Activated T-cell treated with anti-CD3 and anti-CD28 coated beads, Interleukin-2, amount 50 U/mL, for 72 hours (primary cell): ENCODE measurements around the gene ANKRD26. TPM values are rescaled to one million over a fixed set of nuclear protein-coding genes. Genes with fewer than 3 reads are reported as not detected.
A peak's percentile ranks its signal among the peaks of the same experiment; 100 is the strongest.

Experiments used
- ATAC-seq, 2 donors: fragments of 150-1000 bp; cut with Tn5 transposase; replicated peaks in 1 of 2; 2 replicates each; pipeline ENCODE4 v1.10.0; 2021; ENCODE audit warnings: moderate library complexity in 2 of 2, mild to moderate bottlenecking in 1 of 2
- DNase-seq, 2 donors: peaks; one replicate each; pipeline ENCODE4 v3.0.0; 2021 to 2022; ENCODE audit warnings: mixed read lengths in 1 of 2
- H3K27ac Mint-ChIP-seq: one replicate; pipeline ENCODE4 v1.8.0; 2022; ENCODE audit warnings: mild to moderate bottlenecking, moderate library complexity, mixed read lengths
- H3K27me3 Mint-ChIP-seq: one replicate; pipeline ENCODE4 v1.8.0; 2022; ENCODE audit warnings: low read depth, mixed read lengths
- H3K36me3 Mint-ChIP-seq, 2 donors: one replicate each; pipeline ENCODE4 v1.8.0; 2022; ENCODE audit warnings: mixed read lengths in 2 of 2, mild to moderate bottlenecking in 1 of 2; ENCODE audit not compliant: insufficient read depth in 2 of 2
- H3K4me1 Mint-ChIP-seq: one replicate; pipeline ENCODE4 v1.8.0; 2022; ENCODE audit warnings: low read depth, mixed read lengths
- H3K4me3 Mint-ChIP-seq, 2 donors: one replicate each; pipeline ENCODE4 v1.8.0; 2022; ENCODE audit warnings: mild to moderate bottlenecking in 2 of 2, mixed read lengths in 2 of 2, moderate library complexity in 2 of 2
- H3K9me3 Mint-ChIP-seq, 2 donors: one replicate each; pipeline ENCODE4 v1.8.0; 2022; ENCODE audit warnings: mixed read lengths in 2 of 2
- total RNA-seq, 2 donors: library from RNA; stranded (reverse); gene quantifications; one replicate each; pipeline ENCODE4 v1.2.3, GENCODE V29; 2022

Gene ANKRD26
- total RNA-seq, 2 donors from 2014 or later = 8.2 to 10.6 TPM

- DNase-seq = no peak
- Mint-ChIP-seq H3K27ac (no peak overlapping the region), H3K36me3 (peaks cover 0 to 2% of the 10 kb centered on the region in 2 donors), H3K4me3 (no peak overlapping the region), H3K9me3 (no peaks in the 10 kb centered on the region), H3K27me3 (no peaks in the 10 kb centered on the region), H3K4me1 (no peaks in the 10 kb centered on the region)
- no peak for ATAC-seq
Observed at GRCh38 chr10:26983156-26983555, 117.1 kb downstream of the ANKRD26 start.

GRCh38 chr10:26982058-26982457 is 118.2 kb downstream of the ANKRD26 start:
- no peaks in the 10 kb centered on the region for H3K9me3 Mint-ChIP-seq
- no peak for DNase-seq
- H3K27me3 Mint-ChIP-seq = no peaks in the 10 kb centered on the region
- H3K27ac Mint-ChIP-seq = no peak overlapping the region
- peaks cover 0 to 2% of the 10 kb centered on the region in 2 donors for H3K36me3 Mint-ChIP-seq
- no peak for ATAC-seq
- no peaks in the 10 kb centered on the region for H3K4me1 Mint-ChIP-seq
- H3K4me3 Mint-ChIP-seq = no peak overlapping the region

- H3K4me3 Mint-ChIP-seq = no peak overlapping the region
- H3K36me3 Mint-ChIP-seq = peaks cover 0 to 2% of the 10 kb centered on the region in 2 donors
- no peaks in the 10 kb centered on the region for H3K4me1 Mint-ChIP-seq
- H3K9me3 Mint-ChIP-seq = no peaks in the 10 kb centered on the region
- DNase-seq = no peak
- H3K27me3 Mint-ChIP-seq = no peaks in the 10 kb centered on the region
- H3K27ac Mint-ChIP-seq = no peak overlapping the region
- ATAC-seq = no peak
Observed at GRCh38 chr10:26981232-26981824, 119.0 kb downstream of the ANKRD26 start.

GRCh38 chr10:26978519-26978918 is 121.8 kb downstream of the ANKRD26 start:
- no peaks in the 10 kb centered on the region for H3K27me3 Mint-ChIP-seq
- no peak overlapping the region for H3K27ac Mint-ChIP-seq
- no peaks in the 10 kb centered on the region for H3K36me3 Mint-ChIP-seq
- H3K9me3 Mint-ChIP-seq = no peaks in the 10 kb centered on the region
- H3K4me1 Mint-ChIP-seq = no peaks in the 10 kb centered on the region
- no peak overlapping the region for H3K4me3 Mint-ChIP-seq
- ATAC-seq (no peak), DNase-seq (no peak)

DNA sequence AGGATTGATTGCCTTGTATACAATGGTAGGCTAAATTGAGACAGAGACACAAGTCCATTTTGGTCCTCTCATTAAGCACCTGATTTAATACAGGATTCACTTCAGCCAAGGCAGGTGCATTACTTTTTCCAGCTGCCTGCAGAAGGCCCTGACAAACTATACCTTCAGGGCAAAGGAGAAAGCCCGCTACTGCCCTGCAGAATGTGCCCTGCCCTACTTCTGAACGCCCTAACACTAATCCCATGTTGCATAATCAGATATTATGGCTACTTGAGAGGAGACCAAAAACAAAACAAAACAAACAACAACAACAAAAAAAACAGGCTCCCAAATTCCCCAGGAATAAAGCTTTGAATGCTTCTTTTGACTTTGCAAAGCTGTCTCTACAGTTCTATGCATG is 122.7 kb downstream of the ANKRD26 start:
- DNase-seq (no peak), ATAC-seq (no peak)
- Mint-ChIP-seq H3K4me3 (no peak overlapping the region), H3K27ac (no peak overlapping the region), H3K36me3 (no peaks in the 10 kb centered on the region), H3K9me3 (no peaks in the 10 kb centered on the region), H3K27me3 (no peaks in the 10 kb centered on the region), H3K4me1 (no peaks in the 10 kb centered on the region)

DNA sequence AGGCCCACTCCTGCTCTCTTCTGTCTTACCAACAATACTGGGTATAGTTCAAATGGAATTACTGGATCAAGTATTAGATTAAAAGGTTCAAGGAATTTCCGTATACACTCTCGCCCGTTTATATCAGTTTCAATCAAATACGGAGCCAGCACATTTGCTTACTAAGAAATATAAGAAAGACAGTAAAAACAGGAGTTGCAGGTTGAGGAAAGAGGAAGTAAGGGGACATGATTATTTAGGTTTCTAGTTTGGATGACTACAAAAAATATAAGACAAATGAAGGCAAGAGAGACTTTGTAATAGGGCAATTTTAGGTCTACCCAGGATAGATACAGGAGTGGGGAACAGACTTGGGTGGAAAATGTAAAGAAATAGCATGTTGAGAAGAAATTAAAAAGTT is 129.6 kb downstream of the ANKRD26 start:
- Mint-ChIP-seq H3K27ac (no peak overlapping the region), H3K27me3 (no peaks in the 10 kb centered on the region), H3K36me3 (peaks cover 10 to 17% of the 10 kb centered on the region in 2 donors), H3K9me3 (peaks cover 0 to 2% of the 10 kb centered on the region in 2 donors), H3K4me1 (peaks cover 38% of the 10 kb centered on the region), H3K4me3 (peak overlapping the region; percentile 33 to 41)
- ATAC-seq (peak in 1 of 2 donors; percentile 14), DNase-seq (no peak)

- H3K9me3 Mint-ChIP-seq = peaks cover 0 to 6% of the 10 kb centered on the region in 2 donors
- H3K36me3 Mint-ChIP-seq = peaks cover 10 to 20% of the 10 kb centered on the region in 2 donors
- H3K27me3 Mint-ChIP-seq = no peaks in the 10 kb centered on the region
- peak overlapping the region; percentile 34 to 45 for H3K4me3 Mint-ChIP-seq
- ATAC-seq = peak; percentile 89 to 92
- peak; percentile 17 to 29 for DNase-seq
- peaks cover 38% of the 10 kb centered on the region for H3K4me1 Mint-ChIP-seq
- H3K27ac Mint-ChIP-seq = no peak overlapping the region
Observed at GRCh38 chr10:26969145-26969926, 131.0 kb downstream of the ANKRD26 start.

- Mint-ChIP-seq H3K36me3 (peaks cover 4 to 10% of the 10 kb centered on the region in 2 donors), H3K4me3 (no peak overlapping the region), H3K4me1 (peaks cover 13% of the 10 kb centered on the region), H3K27ac (no peak overlapping the region), H3K9me3 (peaks cover 0 to 4% of the 10 kb centered on the region in 2 donors), H3K27me3 (no peaks in the 10 kb centered on the region)
- no peak for ATAC-seq
- DNase-seq = no peak
Observed at GRCh38 chr10:26962835-26963234, 137.5 kb downstream of the ANKRD26 start.

GRCh38 chr10:26960308-26960707 is 140.0 kb downstream of the ANKRD26 start:
- Mint-ChIP-seq H3K9me3 (peaks cover 0 to 1% of the 10 kb centered on the region in 2 donors), H3K36me3 (no peaks in the 10 kb centered on the region), H3K27ac (no peak overlapping the region), H3K4me1 (peaks cover 6% of the 10 kb centered on the region), H3K4me3 (no peak overlapping the region), H3K27me3 (no peaks in the 10 kb centered on the region)
- no peak for ATAC-seq
- DNase-seq = no peak

DNA sequence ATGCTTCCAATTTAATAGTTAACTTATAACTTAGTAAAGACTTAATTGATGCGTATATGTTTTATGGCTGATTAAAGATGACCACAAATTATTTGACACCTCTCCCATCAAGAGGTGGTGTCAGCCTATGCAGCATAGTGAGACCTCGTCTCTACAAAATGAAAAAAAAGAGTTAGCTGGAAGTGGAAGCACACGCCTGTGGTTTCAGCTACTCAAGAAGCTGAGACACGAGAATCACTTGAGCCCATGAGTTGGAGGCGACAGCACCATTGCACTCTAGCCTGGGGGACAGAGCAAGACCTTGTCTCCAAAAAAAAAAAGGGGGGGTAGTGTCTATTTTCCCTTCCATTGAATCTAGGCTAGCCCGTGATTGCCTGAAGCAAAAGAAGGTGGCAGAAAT is 140.5 kb downstream of the ANKRD26 start:
- Mint-ChIP-seq H3K9me3 (no peaks in the 10 kb centered on the region), H3K4me1 (peaks cover 6% of the 10 kb centered on the region), H3K4me3 (no peak overlapping the region), H3K36me3 (no peaks in the 10 kb centered on the region), H3K27ac (no peak overlapping the region), H3K27me3 (no peaks in the 10 kb centered on the region)
- no peak for ATAC-seq
- no peak for DNase-seq

Other genes starting within 250 kb of the ANKRD26 start
- 10 to 100 TPM; 71.0 to 86.2 TPM for gene ABI1, start 239.5 kb downstream of the ANKRD26 start, total RNA-seq
- 100 to 1,000 TPM; 129 to 143 TPM for gene YME1L1, start 53.9 kb upstream of the ANKRD26 start, total RNA-seq
- gene MASTL, start 54.9 kb upstream of the ANKRD26 start, total RNA-seq = 10 to 100 TPM; 32.6 to 36.0 TPM
- 10 to 100 TPM; 21.7 to 23.2 TPM for gene ACBD5, start 140.3 kb upstream of the ANKRD26 start, total RNA-seq